RKO (cell line): ENCODE data around the gene KICS2.
A peak's percentile ranks its signal among the peaks of the same experiment; 100 is the strongest.
"Not testable (repeated sequence)": the region's sequence is repeated elsewhere in the genome, so short reads cannot be mapped to it uniquely, and the experiment has no call there.

Source experiments
- DNase-seq: peaks from one replicate; pipeline ENCODE4 v3.0.0-alpha.2; 2016; ENCODE audit warnings: low spot score

KICS2 gene

GRCh38 chr12:64222009-64222765 lies at the start of gene KICS2:
KICS2 (minus strand) TSS chr12:64222296; CDS start chr12:64222237, 59 bp downstream.
- DNase-seq = peak; percentile 93

- no peak for DNase-seq
These were observed 48.3 kb upstream of the KICS2 start for GRCh38 chr12:64270411-64270810.

GRCh38 chr12:64269161-64269560 lies 47.1 kb upstream of the KICS2 start:
- DNase-seq = no peak

GRCh38 chr12:64268409-64268808 lies 46.3 kb upstream of the KICS2 start:
- DNase-seq = no peak

GRCh38 chr12:64265839-64266238 lies 43.7 kb upstream of the KICS2 start:
- DNase-seq = no peak

- no peak for DNase-seq
These were observed 39.7 kb upstream of the KICS2 start for GRCh38 chr12:64261813-64262212.

- DNase-seq = no peak
These were observed 36.5 kb upstream of the KICS2 start for GRCh38 chr12:64258576-64258975.

- peak; percentile 70 for DNase-seq
These were observed 34.2 kb upstream of the KICS2 start for GRCh38 chr12:64256166-64256800.

- DNase-seq = no peak
These were observed 33.2 kb upstream of the KICS2 start for GRCh38 chr12:64255249-64255648.

GRCh38 chr12:64253356-64253755 lies 31.3 kb upstream of the KICS2 start:
- no peak for DNase-seq

GRCh38 chr12:64252681-64253080 lies 30.6 kb upstream of the KICS2 start:
- no peak for DNase-seq

- DNase-seq = no peak
These were observed 21.7 kb upstream of the KICS2 start for GRCh38 chr12:64243809-64244208.

GRCh38 chr12:64240781-64241180 lies 18.7 kb upstream of the KICS2 start:
- no peak for DNase-seq

- DNase-seq = no peak
These were observed 15.3 kb upstream of the KICS2 start for GRCh38 chr12:64237382-64237781.

- peak; percentile 31 for DNase-seq
These were observed 14.5 kb upstream of the KICS2 start for GRCh38 chr12:64236549-64236948.

- DNase-seq = no peak
These were observed 10.1 kb upstream of the KICS2 start for GRCh38 chr12:64232196-64232595.

GRCh38 chr12:64229796-64230195 lies 7.7 kb upstream of the KICS2 start:
- DNase-seq = no peak

- no peak for DNase-seq
These were observed 7.1 kb upstream of the KICS2 start for GRCh38 chr12:64229240-64229639.

GRCh38 chr12:64225626-64226025 lies 3.5 kb upstream of the KICS2 start:
- DNase-seq = no peak

- peak; percentile 90 for DNase-seq
These were observed 466 bp downstream of the KICS2 start for GRCh38 chr12:64221651-64222008.

- no peak for DNase-seq
These were observed 2.0 kb downstream of the KICS2 start for GRCh38 chr12:64220046-64220445.

GRCh38 chr12:64219145-64219544 lies 3.0 kb downstream of the KICS2 start:
- DNase-seq = no peak

- DNase-seq = no peak
These were observed 3.5 kb downstream of the KICS2 start for GRCh38 chr12:64218597-64218996.

GRCh38 chr12:64217643-64218042 lies 4.5 kb downstream of the KICS2 start:
- not testable (repeated sequence) for DNase-seq
